Fibroblast of lung (primary cell): ENCODE results near the gene POLR3H. TPM values are rescaled to one million over a fixed set of nuclear protein-coding genes. Genes with fewer than 3 reads are reported as not detected.
A peak's percentile ranks its signal among the peaks of the same experiment; 100 is the strongest.

Experiments
- DNase-seq, 2 donors: peaks; one replicate each; pipeline versions ENCODE4 v3.0.0 to v3.0.0-alpha.2; 2010; ENCODE audit warnings: low read depth in 2 of 2
- H2AFZ ChIP-seq: 2 replicates; pipeline ENCODE4 v1.5.1; 2012; ENCODE audit warnings: low read length, control low read depth, inconsistent platforms
- H3K27ac ChIP-seq: 2 replicates; pipeline ENCODE4 v1.5.1; 2011; ENCODE audit warnings: low read length, control low read depth; ENCODE audit not compliant: insufficient read depth
- H3K27me3 ChIP-seq: 2 replicates; pipeline ENCODE4 v1.5.1; 2011; ENCODE audit warnings: mild to moderate bottlenecking, low read length; ENCODE audit not compliant: control insufficient read depth, insufficient read depth
- H3K36me3 ChIP-seq: 2 replicates; pipeline ENCODE4 v1.5.1; 2011; ENCODE audit warnings: low read length; ENCODE audit not compliant: control insufficient read depth, insufficient read depth
- H3K4me1 ChIP-seq: 2 replicates; pipeline ENCODE4 v1.5.1; 2011; ENCODE audit warnings: low read length; ENCODE audit not compliant: control insufficient read depth, insufficient read depth; ENCODE audit errors: extremely low read depth
- H3K4me2 ChIP-seq: 2 replicates; pipeline ENCODE4 v1.5.1; 2011; ENCODE audit warnings: low read length, control low read depth; ENCODE audit not compliant: insufficient read depth; ENCODE audit errors: extremely low read depth
- H3K4me3 ChIP-seq, 4 experiments: fragments of 200-600 bp in 1 of 4; sonication (generic) in 1 of 4; replicated peaks in 1 of 4; 2 replicates each; pipeline ENCODE4 v1.5.1; 2011 to 2016; ENCODE audit warnings: low read length in 4 of 4, low read depth in 3 of 4, mild to moderate bottlenecking in 3 of 4, control low read depth in 2 of 4, inconsistent platforms in 1 of 4, mixed read lengths in 1 of 4; ENCODE audit not compliant: insufficient read depth in 1 of 4; ENCODE audit errors: control extremely low read depth in 1 of 4
- H3K79me2 ChIP-seq: 2 replicates; pipeline ENCODE4 v1.5.1; 2012; ENCODE audit warnings: mild to moderate bottlenecking, low read length, inconsistent platforms; ENCODE audit not compliant: control insufficient read depth, insufficient read depth
- H3K9ac ChIP-seq: 2 replicates; pipeline ENCODE4 v1.5.1; 2011; ENCODE audit warnings: mild to moderate bottlenecking, low read length, control low read depth; ENCODE audit not compliant: insufficient read depth
- H3K9me3 ChIP-seq: 2 replicates; pipeline ENCODE4 v1.5.1; 2012; ENCODE audit warnings: low read depth, low read length; ENCODE audit not compliant: control insufficient read depth, insufficient read depth
- H4K20me1 ChIP-seq: 2 replicates; pipeline ENCODE4 v1.5.1; 2011; ENCODE audit warnings: low read length; ENCODE audit not compliant: control insufficient read depth, insufficient read depth; ENCODE audit errors: extremely low read depth
- CTCF ChIP-seq, 2 donors: IDR thresholded peaks in 1 of 2; conservative IDR thresholded peaks in 1 of 2; 1 replicate in 1 of 2; 2 replicates in 1 of 2; pipeline ENCODE4 v1.5.1; 2011 to 2012; ENCODE audit warnings: low read length in 2 of 2, control low read depth in 1 of 2, inconsistent platforms in 1 of 2, low read depth in 1 of 2, mild to moderate bottlenecking in 1 of 2
- EZH2 ChIP-seq: IDR thresholded peaks from 2 replicates; pipeline ENCODE4 v1.5.1; 2012; ENCODE audit warnings: low read length, control low read depth, mild to moderate bottlenecking; ENCODE audit errors: missing control alignments
- polyA plus RNA-seq, 2 donors: library from polyadenylated mRNA; depleted of rRNA in 1 of 2; stranded (reverse) in 1 of 2; unstranded in 1 of 2; fragments of >200 nt; gene quantifications; 2 replicates each; pipeline ENCODE4 v1.2.1, GENCODE V29; 2011 to 2012; ENCODE audit warnings: missing spikeins in 1 of 2
- total RNA-seq: library from RNA; depleted of rRNA; stranded (reverse); fragments of >200 nt; gene quantifications from 2 replicates; pipeline ENCODE4 v1.2.1, GENCODE V29; 2014

POLR3H gene
- total and polyA plus RNA-seq, 2 donors (not counting 1 experiment from before 2014, with no cell fraction given): 19.7 to 42.6 TPM

- Histone ChIP-seq H4K20me1 (no peaks in the 10 kb centered on the region), H3K4me3 (no peak overlapping the region), H3K4me2 (no peak overlapping the region), H3K27ac (no peak overlapping the region), H3K27me3 (no peaks in the 10 kb centered on the region), H2AFZ (no peak overlapping the region), H3K36me3 (no peaks in the 10 kb centered on the region), H3K4me1 (peaks cover 13% of the 10 kb centered on the region), H3K9ac (no peak overlapping the region), H3K9me3 (no peaks in the 10 kb centered on the region), H3K79me2 (no peaks in the 10 kb centered on the region)
- no peak for TF ChIP-seq EZH2
- TF ChIP-seq CTCF (conservative IDR thresholded peaks at IDR 0.05 in 1 of 2, IDR thresholded peaks at IDR 0.05 in 1 of 2; ENCODE audit: low read depth in 1 of 2, low read length in 2 of 2): no peak
- DNase-seq: no peak
Observed at GRCh38 chr22:41567512-41567768, 23.2 kb upstream of the POLR3H start.

GRCh38 chr22:41565403-41566054 is 21.3 kb upstream of the POLR3H start:
- peaks cover 15% of the 10 kb centered on the region for H3K4me1 ChIP-seq
- H3K4me3 ChIP-seq: no peak overlapping the region
- no peak overlapping the region for H3K9ac ChIP-seq
- H4K20me1 ChIP-seq: no peaks in the 10 kb centered on the region
- peak; percentile 84 to 88 for DNase-seq
- no peak for TF ChIP-seq EZH2
- no peak for TF ChIP-seq CTCF (conservative IDR thresholded peaks at IDR 0.05 in 1 of 2, IDR thresholded peaks at IDR 0.05 in 1 of 2; ENCODE audit: low read depth in 1 of 2, low read length in 2 of 2)
- no peak overlapping the region for H3K27ac ChIP-seq
- H3K4me2 ChIP-seq: no peak overlapping the region
- no peaks in the 10 kb centered on the region for H3K27me3 ChIP-seq
- no peaks in the 10 kb centered on the region for H3K9me3 ChIP-seq
- no peak overlapping the region for H2AFZ ChIP-seq
- no peaks in the 10 kb centered on the region for H3K36me3 ChIP-seq
- H3K79me2 ChIP-seq: no peaks in the 10 kb centered on the region

GRCh38 chr22:41564563-41564962 is 20.3 kb upstream of the POLR3H start:
- no peaks in the 10 kb centered on the region for H3K9me3 ChIP-seq
- H3K4me3 ChIP-seq: no peak overlapping the region
- H2AFZ ChIP-seq: no peak overlapping the region
- H3K4me2 ChIP-seq: no peak overlapping the region
- no peak overlapping the region for H3K27ac ChIP-seq
- H3K9ac ChIP-seq: no peak overlapping the region
- no peaks in the 10 kb centered on the region for H3K36me3 ChIP-seq
- TF ChIP-seq EZH2 (no peak), CTCF (conservative IDR thresholded peaks at IDR 0.05 in 1 of 2, IDR thresholded peaks at IDR 0.05 in 1 of 2; ENCODE audit: low read depth in 1 of 2, low read length in 2 of 2) (no peak)
- H4K20me1 ChIP-seq: no peaks in the 10 kb centered on the region
- peak in 1 of 2 donors; percentile 43 for DNase-seq
- no peaks in the 10 kb centered on the region for H3K27me3 ChIP-seq
- no peaks in the 10 kb centered on the region for H3K79me2 ChIP-seq
- H3K4me1 ChIP-seq: peaks cover 15% of the 10 kb centered on the region
